DND-41 (cell line): Measurements from ENCODE around the gene DENND2A.

Experiments used
- ATAC-seq: fragments of 200-7000 bp; cut with Tn5 transposase; 3 replicates; pipeline ENCODE4 v1.9.1; 2021; ENCODE audit warnings: low read depth; ENCODE audit not compliant: insufficient read depth
- DNase-seq: peaks from one replicate; pipeline ENCODE4 v3.0.0-alpha.2; 2020
- H2AFZ ChIP-seq: 2 replicates; pipeline ENCODE4 v1.6.0; 2012; ENCODE audit warnings: low read depth, low read length
- H3K27ac ChIP-seq: 2 replicates; pipeline ENCODE4 v1.5.1; 2012; ENCODE audit warnings: low read length, inconsistent platforms
- H3K27me3 ChIP-seq: fragments of 200-600 bp; sonication (generic); 2 replicates; pipeline ENCODE4 v1.6.0; 2012; ENCODE audit warnings: low read length, mild to moderate bottlenecking, inconsistent platforms; ENCODE audit not compliant: insufficient read depth, poor library complexity
- H3K36me3 ChIP-seq: 2 replicates; pipeline ENCODE4 v1.5.1; 2012; ENCODE audit warnings: low read length, inconsistent platforms; ENCODE audit not compliant: insufficient read depth
- H3K4me1 ChIP-seq: 2 replicates; pipeline ENCODE4 v1.5.1; 2012; ENCODE audit warnings: mild to moderate bottlenecking, low read length; ENCODE audit not compliant: insufficient read depth
- H3K4me2 ChIP-seq: 2 replicates; pipeline ENCODE4 v1.6.0; 2012; ENCODE audit warnings: mild to moderate bottlenecking, moderate library complexity, low read length, inconsistent platforms; ENCODE audit not compliant: insufficient read depth
- H3K4me3 ChIP-seq, 2 experiments: fragments of 200-600 bp in 1 of 2; shearing (Covaris generic) in 1 of 2; 2 replicates each; pipeline ENCODE4 v1.5.1; 2012 to 2016; ENCODE audit warnings: inconsistent platforms in 2 of 2, low read length in 2 of 2, mild to moderate bottlenecking in 2 of 2, low read depth in 1 of 2, moderate library complexity in 1 of 2
- H3K79me2 ChIP-seq: 2 replicates; pipeline ENCODE4 v1.6.0; 2012; ENCODE audit warnings: low read length, inconsistent platforms; ENCODE audit not compliant: insufficient read depth
- H3K9ac ChIP-seq: 2 replicates; pipeline ENCODE4 v1.6.0; 2012; ENCODE audit warnings: low read depth, mild to moderate bottlenecking, inconsistent platforms, low read length, moderate library complexity
- H3K9me3 ChIP-seq: 2 replicates; pipeline ENCODE4 v1.5.1; 2012; ENCODE audit warnings: low read length, moderate library complexity, mild to moderate bottlenecking, inconsistent platforms; ENCODE audit not compliant: insufficient read depth, severe bottlenecking
- H4K20me1 ChIP-seq: 2 replicates; pipeline ENCODE4 v1.6.0; 2012; ENCODE audit warnings: low read length; ENCODE audit not compliant: insufficient read depth
- CTCF ChIP-seq: IDR thresholded peaks from 2 replicates; pipeline ENCODE4 v1.5.1; 2012; ENCODE audit warnings: borderline replicate concordance, low read length, moderate library complexity, mild to moderate bottlenecking; ENCODE audit not compliant: poor library complexity, severe bottlenecking; ENCODE audit errors: extremely low read depth
- EZH2 ChIP-seq: IDR thresholded peaks from 3 replicates; pipeline ENCODE4 v1.6.1; 2012; ENCODE audit warnings: borderline replicate concordance, low read depth, mild to moderate bottlenecking, moderate library complexity, low read length, inconsistent platforms; ENCODE audit not compliant: severe bottlenecking

DENND2A gene

GRCh38 chr7:140661124-140661523 is 20.5 kb upstream of the DENND2A start:
- no peak overlapping the region for H3K4me2 ChIP-seq
- no peaks in the 10 kb centered on the region for H3K79me2 ChIP-seq
- DNase-seq (no peak), ATAC-seq (no peak)
- no peak overlapping the region for H3K9ac ChIP-seq
- H3K4me1 ChIP-seq = peaks cover 11% of the 10 kb centered on the region
- no peaks in the 10 kb centered on the region for H3K9me3 ChIP-seq
- peak; percentile 25 for TF ChIP-seq CTCF
- TF ChIP-seq EZH2 = no peak
- no peak overlapping the region for H2AFZ ChIP-seq
- no peak overlapping the region for H3K4me3 ChIP-seq
- no peak overlapping the region for H3K27ac ChIP-seq
- H4K20me1 ChIP-seq = no peaks in the 10 kb centered on the region
- no peaks in the 10 kb centered on the region for H3K27me3 ChIP-seq
- no peaks in the 10 kb centered on the region for H3K36me3 ChIP-seq

DNA sequence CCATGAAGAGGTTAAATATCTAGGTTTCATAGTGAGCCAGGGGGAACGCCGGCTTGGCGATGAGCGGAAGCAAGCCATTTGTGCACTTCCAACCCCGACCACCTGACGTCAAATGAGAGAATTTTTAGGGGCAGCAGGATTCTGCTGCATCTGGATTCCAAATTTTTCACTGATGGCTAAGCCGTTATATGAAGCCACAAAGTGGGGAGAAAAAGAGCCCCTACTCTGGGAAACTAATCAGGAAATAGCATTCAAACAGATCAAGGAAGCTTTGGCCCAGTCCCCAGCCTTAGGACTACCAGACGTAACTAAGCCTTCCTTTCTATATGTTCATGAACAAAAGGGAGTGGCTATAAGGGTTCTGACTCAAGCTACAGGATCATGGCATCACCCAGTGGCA is 19.2 kb upstream of the DENND2A start:
- Histone ChIP-seq H4K20me1 (no peaks in the 10 kb centered on the region), H3K4me3 (no peak overlapping the region), H3K9ac (no peak overlapping the region), H3K79me2 (no peaks in the 10 kb centered on the region), H3K27me3 (no peaks in the 10 kb centered on the region), H3K36me3 (no peaks in the 10 kb centered on the region), H3K27ac (no peak overlapping the region), H3K9me3 (no peaks in the 10 kb centered on the region), H3K4me1 (peaks cover 15% of the 10 kb centered on the region), H2AFZ (no peak overlapping the region), H3K4me2 (no peak overlapping the region)
- no peak for TF ChIP-seq EZH2
- TF ChIP-seq CTCF = no peak
- ATAC-seq (no peak), DNase-seq (no peak)

GRCh38 chr7:140657891-140658290 is 17.3 kb upstream of the DENND2A start:
- no peaks in the 10 kb centered on the region for H3K36me3 ChIP-seq
- DNase-seq (no peak), ATAC-seq (no peak)
- no peak overlapping the region for H3K4me2 ChIP-seq
- H3K4me3 ChIP-seq = no peak overlapping the region
- no peak overlapping the region for H2AFZ ChIP-seq
- no peak overlapping the region for H3K27ac ChIP-seq
- no peaks in the 10 kb centered on the region for H3K79me2 ChIP-seq
- no peaks in the 10 kb centered on the region for H3K9me3 ChIP-seq
- no peaks in the 10 kb centered on the region for H3K27me3 ChIP-seq
- H4K20me1 ChIP-seq = no peaks in the 10 kb centered on the region
- H3K4me1 ChIP-seq = peaks cover 19% of the 10 kb centered on the region
- H3K9ac ChIP-seq = no peak overlapping the region
- no peak for TF ChIP-seq EZH2
- no peak for TF ChIP-seq CTCF
